GM18499 (cell line): ENCODE results near the gene SVIL.
A peak's percentile ranks its signal among the peaks of the same experiment; 100 is the strongest.

Experiments used
- ATAC-seq: cut with Tn5 transposase; IDR thresholded peaks from one replicate; pipeline ENCODE4 v1.9.1; 2021; ENCODE audit warnings: moderate number of reproducible peaks; ENCODE audit not compliant: insufficient read depth, unreplicated experiment

Gene SVIL

DNA sequence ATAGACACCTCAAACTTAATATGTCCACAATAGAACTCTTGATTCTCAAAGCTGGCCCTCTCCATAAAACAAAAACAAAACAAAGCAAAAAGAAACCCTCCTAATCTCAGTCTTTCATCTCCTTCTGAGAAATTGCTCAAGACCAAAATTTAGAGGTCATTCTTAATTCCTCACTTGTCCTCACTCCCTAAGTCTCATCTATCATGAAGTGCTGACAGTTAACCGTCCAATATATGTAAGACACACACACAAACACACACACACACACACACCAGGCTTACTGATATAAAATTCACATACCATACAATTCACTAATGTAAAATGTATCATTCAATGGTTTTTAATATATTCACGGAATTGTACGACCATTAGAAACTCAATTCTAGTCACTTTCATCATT, 17.0 kb upstream of the SVIL start:
- no peak for ATAC-seq

DNA sequence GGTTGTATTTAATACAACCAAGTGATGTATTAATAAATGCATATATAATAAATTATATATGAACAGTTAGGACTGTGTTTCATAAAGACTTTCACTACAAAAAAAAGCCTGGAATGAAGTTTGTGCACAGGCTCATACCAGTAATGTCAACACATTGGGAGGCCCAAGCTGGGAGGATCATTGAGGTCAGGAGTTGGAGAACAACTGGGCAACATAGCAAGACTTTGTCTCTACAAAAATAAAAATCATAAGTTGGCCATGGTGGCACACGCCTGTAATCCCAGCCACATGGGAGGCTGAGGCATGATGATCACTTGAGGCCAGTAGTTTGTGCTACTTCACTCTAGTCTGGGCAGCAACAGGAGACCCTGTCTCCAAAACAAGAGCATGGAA, 15.8 kb upstream of the SVIL start:
- no peak for ATAC-seq

DNA sequence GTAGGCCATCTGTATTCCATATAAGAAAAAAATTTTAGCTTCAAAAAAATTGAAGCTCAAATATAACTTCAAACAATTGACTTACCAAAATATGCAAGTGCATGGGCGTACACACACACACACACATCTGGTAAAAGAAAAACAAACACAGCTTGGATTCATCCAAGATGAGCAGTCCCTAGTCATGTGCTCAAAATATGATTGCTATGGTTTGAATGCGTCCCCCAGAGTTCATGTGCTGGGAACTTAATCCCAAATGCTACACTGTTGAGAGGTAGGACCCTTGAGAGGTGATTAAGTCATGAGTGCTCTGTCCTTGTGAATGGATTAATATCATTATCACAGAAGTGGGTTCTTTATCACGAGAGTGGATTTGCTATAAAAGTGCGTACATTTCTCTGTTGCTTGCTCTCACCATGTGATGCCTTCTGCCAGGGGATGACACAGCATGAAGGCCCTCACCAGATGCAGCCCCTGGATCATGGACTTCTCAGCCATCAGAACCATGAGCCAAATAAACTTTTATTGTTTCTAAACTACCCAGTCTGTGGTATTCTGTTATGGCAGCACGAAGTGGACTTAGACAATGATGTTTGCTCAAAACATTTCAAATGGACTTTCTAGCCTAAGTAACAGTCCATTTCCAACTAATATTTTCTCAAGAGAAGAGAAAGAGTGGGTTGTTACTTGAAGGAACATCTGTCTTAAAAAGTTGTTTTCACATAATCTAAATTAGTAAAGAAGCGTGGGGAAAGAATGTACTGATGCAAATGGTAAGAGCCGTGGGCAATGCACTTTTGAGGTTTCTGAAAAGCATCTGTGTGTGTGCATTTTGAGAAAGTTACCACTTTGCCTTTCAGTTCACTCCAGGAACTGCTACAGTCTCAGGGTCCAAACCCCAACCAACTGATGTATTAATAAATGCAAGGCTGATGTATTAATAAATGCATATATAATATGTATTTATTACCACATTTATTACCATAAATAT, 15.1 kb upstream of the SVIL start:
- ATAC-seq: no peak

DNA sequence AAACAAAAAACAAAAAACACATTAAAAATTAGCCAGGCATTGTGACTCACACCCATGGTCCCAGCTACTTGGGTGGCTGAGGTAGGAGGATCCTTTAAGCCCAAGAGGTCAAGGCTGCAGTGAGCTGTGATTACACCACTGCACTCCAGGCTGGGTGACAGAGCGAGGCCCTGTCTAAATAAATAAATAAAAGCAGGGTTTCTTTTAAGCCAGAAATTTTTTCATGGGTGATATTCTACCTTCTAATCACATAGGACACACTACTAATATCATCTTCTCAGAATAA, 14.2 kb upstream of the SVIL start:
- ATAC-seq: no peak

DNA sequence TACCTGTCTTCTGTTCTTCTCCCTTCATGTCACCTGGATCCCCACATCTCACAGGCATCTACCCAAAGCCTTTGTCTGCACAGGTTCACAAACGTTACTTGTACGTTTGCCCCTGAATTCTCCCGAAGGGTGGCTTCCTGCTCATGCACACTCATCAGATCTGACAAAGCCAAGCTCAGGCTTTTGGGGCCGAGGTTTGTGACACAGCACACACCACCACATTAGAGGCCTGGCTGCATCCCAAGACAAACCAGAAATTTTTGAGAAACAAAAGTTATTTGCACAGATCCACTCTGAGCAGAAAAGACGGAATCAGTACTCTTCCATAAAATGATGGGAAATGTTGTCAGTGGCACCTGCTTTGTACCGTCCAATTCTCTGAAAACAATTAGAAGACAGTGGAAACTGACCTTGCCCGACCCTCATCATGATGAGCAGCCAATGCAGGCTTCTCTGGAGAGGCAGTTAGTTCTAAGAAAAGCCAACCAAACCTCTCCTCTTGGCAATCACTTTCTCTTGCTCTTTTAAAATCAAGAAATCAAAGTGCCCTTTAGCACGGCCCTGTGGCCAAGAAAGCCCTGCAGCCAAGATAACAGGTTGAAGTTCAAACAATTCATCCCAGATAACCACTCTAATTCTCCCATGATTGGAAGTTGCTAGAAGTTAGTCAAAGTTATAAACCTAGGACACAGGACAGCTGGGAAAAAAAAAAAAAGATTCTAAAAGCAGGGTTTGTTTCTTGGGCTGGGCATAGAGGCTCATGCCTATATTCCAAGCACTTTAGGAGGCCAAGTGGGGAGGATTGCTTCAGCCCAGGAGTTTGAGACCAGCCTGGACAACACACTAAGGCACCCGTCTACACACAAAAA, 13.6 kb upstream of the SVIL start:
- ATAC-seq: no peak

DNA sequence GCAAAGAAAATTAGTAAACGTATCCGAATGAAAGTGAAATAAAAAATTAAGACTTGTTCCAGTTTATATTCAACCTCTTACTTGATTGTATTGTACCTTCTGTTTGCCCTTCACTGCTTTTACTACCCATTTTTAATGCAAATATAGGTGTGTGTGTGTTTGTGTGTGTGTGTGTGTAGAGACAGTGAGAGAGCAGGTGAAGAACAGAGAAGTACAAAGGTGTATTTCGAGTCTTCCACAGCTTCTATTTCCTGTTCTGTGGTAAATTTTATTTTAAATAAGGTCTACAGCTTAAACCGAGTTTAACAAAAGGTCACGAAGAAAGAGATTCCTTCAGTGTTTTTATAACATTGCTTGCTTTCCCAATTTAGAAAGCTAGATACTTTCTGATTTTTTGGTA, 12.7 kb upstream of the SVIL start:
- no peak for ATAC-seq

DNA sequence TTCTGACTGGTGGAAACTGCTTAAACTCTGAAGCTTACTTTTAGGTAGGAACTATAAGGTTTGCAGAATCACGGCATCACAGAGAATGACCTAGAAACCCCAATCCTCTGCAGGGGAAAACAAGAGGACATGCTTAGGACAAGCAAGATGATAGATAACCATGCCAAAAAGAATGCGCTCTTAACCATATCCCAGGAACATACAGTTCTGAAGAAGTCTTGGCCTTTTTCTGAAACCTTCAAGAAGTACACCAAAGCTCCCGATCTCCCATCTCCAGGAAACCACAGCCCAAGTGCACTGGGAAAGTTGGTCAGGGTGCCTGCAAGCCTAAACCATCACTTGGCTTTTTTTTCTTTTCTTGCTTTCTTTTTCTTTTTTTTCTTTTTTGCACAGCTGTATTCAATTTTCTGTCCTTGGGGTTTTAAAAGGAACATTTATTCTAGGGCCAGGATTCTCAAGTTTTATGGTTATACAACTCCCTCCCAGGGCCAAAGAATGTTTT, 12.2 kb upstream of the SVIL start:
- no peak for ATAC-seq

DNA sequence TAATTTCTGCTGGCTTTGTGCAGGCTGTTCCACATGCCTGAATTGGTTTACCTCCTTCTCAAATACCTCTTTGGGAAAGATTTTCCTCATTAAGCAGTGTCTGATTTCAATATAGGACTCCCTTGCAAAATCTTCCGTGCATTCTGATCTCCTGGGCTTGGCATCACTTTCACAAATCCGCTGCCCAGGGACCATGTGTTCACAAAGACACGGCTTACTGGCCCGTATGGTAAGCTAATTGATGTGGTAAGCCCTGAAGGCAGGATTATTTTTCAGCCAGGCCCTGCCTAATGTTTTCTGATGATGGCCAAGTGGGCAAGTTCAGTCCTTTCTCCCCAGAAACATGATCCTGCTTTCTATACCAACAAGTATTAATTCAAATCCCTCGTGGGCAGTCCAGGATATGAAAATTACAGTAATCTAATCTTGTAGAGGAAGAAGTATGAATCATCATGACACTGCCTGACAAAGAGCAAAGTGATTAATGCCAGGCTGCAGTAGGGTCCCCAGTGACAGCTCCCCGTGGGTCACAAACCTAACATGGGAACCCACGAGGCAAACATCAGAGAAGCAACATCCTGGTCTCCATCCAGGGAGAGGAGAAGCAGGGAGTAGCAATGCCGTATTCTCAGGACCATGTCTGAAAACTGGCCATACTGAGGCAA, 11.6 kb upstream of the SVIL start:
- no peak for ATAC-seq

DNA sequence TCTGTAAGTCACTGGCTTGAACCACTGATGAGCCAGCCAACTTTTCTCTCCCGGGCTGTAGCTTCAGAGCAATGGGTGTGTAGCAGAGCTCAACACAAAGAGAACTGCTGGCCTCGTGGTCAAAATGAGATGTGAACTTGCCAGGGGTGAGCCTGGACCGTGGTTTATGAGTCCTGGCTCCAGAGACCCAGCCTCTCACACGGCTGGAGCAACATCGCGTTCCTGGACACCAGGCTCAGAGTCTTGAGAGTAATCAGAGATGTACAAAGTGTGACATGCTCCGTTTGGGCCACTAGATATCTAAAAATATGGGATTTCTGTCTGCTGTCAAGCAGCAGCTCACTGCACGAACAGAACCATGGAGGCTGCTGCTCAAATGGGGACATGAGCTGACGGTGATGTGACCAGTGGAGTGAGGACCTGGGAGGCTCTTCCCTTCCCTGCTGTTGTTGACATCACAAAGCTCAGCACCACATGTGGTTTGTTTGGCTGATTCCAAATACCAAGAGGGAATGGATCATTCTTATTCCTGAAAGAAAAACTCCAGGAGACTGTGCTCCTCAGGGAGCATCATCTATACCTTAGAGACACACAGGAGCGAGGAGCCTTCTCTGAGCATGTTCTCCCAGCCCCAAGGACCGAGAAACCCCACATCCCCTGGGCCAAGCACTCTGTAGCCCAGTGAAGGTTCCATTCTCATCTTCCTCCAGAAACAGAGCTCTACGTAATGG, 9.2 kb upstream of the SVIL start:
- ATAC-seq: no peak

DNA sequence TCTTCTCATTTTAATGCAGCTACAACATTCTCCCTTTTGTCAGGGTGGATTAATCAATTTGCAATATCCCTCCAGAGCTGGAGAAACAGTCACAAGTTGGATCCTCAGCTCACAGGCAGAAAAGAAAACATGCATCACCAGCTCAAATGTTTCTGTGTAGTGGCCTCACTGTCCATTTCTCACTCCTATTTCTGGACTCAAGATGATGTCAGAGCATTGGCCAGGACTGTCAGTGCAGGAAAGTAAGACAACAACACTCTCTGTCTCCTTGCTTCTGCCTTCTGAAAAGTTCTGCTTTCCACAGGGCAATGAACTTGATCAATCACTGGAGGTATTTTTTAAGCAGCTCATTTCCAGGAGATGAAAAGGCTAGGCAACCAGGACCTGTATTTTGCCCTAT, 8.2 kb upstream of the SVIL start:
- ATAC-seq: no peak

DNA sequence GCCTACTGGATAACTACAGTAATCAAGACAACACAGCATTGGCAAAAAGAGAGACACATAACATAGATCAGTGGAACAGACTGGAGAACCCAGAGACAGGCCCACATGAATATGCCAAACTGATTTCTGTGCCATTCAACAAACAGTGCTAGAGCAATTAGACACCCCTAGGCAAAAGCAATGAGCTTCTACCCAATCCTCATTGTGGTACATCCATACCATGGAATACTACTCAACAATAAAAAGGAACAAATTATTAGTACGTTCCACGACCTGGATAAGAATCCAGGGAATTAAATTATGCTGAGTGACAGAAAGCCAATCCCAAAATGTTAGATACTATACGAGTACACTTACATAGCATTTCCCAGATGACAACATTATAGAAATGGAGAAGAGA, 2.8 kb upstream of the SVIL start:
- no peak for ATAC-seq

DNA sequence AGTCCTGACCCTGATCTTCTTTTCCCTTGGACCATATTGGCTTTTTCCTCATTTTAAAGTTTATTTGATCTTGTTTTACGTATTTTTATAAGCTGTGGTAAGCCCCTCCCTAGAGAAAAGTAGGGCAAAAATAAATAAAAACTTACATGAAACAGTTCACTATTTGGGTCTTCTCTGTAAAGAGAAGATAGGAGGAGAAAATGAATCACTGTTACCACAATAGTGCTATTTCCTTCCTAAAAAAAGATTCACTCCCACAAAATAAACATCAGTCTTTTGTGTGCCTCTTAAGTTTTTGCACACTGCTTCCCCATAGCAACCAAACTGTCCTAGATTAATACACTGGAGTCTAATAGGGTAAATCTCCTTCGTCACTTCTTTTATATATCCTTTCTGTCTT, 1.4 kb upstream of the SVIL start:
- ATAC-seq: no peak

DNA sequence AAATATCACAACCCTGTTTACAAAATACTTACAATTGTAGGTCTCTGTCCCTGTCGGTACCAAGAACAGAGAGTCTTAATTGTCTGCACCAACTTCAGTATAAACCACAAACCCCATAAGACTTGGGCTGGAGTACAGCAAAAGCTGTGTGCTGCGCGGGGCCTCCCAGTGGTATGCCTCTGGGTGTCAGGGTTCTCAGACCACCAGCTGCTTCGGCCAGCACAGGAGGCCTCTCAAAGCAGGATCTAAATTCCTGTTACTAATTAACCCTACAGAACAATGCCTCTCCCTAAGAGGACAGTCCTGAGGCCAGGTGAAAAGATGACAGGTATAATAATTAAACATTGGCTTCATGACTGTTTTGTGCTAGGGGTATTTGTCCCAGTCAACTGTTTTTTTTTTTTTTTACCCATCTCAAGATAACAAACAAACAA, 957 bp upstream of the SVIL start:
- peak; percentile 38 for ATAC-seq

DNA sequence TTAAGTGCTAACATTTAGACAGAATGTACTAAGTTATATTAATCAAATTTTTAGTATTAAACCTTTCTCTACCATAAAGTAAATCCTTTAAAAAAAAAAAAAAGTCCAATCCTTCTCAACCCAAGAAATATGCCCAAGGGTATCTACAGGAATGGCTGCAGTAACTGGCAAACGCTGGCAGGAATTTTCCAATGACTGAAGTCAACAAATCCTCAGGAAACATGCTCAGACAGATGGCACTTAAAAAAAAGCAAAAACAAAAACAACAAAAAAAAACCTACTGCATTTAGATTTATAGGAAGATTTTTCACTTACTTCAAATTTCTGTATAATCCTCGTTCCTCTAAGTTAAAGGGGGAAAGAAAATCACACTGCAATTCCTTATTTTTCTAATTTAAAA, 666 bp downstream of the SVIL start:
- no peak for ATAC-seq

DNA sequence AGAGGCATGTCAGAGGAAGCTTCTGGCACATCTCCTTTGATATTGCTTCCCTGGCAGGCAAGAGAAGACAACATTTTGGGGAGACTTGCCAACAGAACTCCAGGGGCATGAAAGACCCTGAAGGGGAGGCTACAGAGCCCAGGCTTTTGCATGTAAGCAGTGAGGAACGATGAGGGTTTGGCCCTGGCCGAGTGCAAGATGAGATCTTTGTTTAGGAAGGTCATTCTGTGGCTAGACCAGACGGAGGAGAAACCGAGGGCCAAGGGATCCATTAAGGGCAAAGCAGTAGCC, 3.8 kb downstream of the SVIL start:
- ATAC-seq: no peak

DNA sequence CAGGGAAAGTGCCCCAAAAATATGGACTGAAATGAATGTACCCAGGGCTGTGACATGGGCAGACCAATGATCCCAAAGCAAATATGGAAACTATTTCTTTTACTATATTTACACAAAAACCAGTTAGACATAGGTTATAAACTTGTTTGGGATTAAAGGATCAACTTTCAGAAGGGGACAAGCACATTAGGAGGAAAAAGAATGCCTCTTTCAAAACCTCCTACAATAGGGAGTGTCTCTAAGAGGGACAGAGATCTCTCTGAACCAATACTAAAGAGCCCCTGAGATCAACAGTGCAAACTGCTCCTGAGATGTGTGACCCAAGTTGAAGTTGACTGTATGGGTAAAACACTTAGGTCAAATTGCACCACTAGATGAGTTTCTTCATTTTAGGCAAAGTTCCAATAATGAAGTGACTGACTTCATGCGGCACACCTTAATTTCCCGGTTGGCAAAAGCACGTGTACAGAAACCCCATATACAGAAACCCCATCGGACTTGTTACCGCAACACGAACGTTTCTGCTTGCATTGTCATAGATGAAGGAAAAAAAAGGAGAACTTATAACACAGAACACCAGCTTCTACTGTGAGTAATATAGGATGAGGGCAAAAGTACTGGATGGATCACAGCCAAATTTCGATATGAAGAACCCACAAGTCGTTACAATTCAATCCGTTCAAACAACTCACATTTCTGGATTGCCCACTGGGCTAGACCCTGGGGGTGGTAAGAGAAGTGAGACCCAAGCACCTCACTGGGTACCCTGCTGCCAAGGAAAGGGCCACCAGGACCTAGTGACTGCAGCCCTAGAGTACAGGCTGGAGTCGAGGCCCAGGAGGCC, 4.3 kb downstream of the SVIL start:
- no peak for ATAC-seq

DNA sequence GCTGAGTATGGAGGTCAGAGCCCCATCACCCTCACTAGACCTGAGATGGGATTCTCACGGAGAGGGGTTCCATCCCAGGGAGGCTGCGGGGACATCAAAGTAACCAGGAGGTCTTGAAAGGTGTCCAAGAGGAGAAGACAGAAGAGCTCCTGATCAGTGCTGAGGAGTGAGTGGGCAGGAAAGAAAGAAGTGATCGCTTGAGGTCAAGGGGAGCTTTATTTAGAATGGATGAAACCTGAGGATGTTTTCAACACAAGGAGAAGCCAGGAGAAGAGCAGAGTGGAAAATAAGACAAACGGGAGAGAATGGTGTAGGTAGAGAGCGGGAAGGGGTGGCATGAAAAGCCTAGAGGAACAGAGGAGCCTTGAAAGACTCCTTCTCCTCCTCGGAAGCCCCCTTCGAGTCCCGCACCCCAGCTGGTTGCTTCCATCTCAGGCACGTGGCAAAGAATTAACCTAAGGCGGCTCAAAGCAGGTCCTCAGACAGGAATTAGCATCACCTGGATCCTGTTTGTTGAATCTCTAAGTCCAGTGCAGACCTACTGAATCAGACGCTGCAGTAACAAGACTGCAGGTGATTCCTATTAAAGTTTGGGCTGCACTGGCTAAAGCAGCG, 5.8 kb downstream of the SVIL start:
- ATAC-seq: no peak

DNA sequence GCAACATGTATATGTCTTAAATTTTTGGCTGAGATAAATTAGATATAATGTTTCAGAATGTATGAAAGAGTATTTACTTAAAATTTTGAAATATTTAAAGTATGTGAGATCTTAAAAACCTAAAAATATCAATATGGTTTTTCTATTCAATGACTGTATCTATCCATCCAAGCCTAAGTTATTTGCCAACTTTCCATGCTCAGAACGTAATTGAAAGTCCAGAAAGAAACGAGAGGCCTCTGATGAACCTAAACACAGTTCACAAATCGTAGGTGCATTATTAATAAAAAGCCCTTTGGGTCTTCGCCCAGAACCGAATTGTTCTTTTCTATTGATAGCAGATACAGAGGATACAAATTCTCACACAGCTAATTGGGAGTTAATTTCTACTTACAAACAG, 6.5 kb downstream of the SVIL start:
- no peak for ATAC-seq
